Stimulated activated CD4-positive, alpha-beta T cell treated with anti-CD3 and anti-CD28 coated beads, Interleukin-15, amount 100 ng/mL, for 24 hours (primary cell): Measurements from ENCODE around the gene MAPK1.
"Not testable (repeated sequence)": the region's sequence is repeated elsewhere in the genome, so short reads cannot be mapped to it uniquely, and the experiment has no call there.

ENCODE experiments used
- DNase-seq: peaks from one replicate; pipeline ENCODE4 v3.0.0-alpha.2; 2020

Gene MAPK1

DNA sequence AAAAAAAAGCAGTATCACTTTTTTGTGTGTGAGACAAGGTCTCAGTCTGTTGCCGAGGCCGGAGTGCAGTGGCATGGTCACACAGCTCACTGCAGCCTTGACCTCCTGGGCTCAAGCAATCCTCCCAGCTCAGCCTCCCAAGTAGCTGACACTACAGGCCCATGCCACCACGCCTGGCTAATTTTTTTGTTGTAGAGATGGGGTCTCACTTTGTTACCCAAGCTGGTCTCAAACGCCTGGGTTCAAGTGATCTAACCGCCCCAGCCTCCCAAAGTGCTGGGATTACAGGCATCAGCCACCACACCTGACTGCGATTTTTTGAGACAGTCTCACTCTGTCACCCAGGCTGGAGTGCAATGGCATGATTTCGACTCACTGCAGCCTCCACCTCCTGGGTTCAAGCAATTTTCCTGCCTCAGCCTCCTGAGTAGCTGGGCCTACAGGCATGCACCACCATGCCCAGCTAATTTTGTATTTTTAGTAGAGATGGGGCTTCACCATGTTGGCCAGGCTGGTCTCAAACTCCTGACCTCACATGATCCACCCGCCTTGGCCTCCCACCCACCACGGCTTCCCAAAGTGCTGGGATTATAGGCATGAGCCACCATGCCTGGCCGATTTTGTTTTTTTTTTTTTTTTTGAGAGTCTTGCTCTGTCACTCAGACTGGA lies 147.1 kb downstream of the MAPK1 start:
- DNase-seq: not testable (repeated sequence)

DNA sequence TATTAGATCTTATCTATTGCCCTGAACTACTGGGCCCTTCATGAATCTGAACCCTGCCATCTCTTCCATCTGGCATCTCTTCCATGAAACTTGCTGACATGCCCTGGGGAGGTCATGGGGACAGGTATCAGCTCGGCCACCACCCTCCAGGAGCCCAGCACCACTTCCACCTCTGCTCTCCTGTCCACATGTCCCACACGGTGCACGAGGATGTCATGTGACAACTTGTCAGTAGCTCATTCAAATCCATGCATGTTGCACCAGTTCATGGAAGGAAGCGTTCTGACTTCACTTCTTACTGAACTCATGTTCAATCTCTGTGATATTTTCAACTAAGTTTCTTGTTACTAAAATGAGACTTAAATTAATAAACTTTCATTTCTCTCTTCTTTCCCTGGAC lies 148.4 kb downstream of the MAPK1 start:
- DNase-seq: no peak

DNA sequence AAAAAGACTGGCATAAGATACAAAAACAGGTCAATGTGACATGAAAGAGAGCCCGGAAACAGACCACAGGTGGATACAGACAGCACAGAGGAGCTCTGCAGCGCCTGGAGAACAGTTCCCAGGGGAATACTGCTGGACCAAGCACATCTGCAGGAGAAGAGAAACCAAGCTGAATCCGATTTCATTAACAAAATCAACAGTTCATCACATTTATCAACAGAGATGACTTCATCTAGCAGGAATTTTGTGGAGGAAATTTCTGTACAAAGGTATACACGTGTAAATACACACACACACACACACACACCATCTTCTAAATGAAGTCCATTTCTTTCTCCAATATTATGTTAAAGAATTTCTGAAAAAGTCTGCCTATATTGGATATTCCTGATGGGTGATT lies 148.9 kb downstream of the MAPK1 start:
- no peak for DNase-seq

GRCh38 chr22:21716395-21717122 lies 150.9 kb downstream of the MAPK1 start:
- not testable (repeated sequence) for DNase-seq

GRCh38 chr22:21714786-21715185 lies 152.7 kb downstream of the MAPK1 start:
- DNase-seq: no peak

DNA sequence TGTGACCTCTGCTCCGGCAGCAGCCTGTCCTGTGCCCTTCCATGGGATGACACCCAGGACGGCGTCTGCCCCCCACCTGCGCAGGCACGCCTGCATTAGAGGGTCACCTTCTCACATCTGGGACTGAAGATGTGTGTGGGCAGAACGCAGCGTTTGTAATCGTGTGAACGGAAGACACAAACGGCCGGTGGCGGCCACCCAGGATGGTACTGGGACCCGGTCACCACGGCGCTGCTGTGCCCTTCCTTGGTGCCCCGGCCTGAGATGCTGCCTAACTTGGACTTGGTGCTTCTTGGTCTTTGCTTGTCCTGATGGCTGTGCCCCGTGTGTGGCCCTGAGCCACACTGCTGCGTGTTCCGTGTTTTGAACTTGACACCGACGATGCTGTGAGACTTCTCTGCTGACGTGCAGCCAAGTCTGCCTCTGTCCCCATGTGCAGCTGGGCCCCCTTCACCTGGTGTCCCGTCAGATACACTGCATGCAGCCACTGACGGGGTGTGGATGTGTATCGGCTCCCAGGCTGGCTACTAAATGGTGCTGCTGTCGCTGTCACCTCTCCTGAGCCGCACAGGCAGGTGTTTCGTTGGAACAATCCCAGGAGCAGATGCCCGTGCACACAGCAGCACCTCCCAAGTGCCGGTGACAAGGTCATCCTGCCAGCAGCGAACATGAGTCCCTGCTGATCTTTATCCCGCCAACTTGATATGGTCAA lies 153.2 kb downstream of the MAPK1 start:
- DNase-seq: no peak

DNA sequence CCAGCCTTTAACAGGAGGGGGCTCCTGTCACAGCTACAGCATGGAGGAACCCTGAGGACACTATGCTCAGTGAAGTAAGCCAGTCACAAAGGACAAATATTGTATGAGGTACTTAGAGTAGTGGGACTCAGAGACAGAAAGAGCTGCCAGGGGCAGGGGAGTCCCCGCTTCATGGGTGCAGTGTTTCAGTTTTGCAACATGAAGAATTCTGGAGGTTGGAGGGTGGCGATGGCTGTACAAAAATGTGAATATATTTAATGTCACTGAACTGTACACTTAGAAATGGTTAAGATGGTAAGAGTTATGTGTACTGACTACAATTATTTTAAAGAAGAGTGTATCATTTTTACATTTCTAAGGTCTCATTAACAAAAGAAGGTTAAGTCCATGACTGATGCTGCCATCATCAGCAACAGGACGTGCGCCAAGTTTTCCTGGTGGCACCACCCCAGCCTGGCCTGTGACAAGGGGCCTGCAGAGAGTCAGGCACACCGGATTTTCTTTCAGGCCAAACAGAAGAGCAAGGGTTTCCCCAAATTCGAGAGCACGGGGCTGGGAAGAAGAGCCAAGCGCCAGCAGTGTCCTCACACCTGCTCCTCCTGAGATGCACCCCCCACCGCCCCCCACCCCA lies 153.9 kb downstream of the MAPK1 start:
- DNase-seq: no peak

DNA sequence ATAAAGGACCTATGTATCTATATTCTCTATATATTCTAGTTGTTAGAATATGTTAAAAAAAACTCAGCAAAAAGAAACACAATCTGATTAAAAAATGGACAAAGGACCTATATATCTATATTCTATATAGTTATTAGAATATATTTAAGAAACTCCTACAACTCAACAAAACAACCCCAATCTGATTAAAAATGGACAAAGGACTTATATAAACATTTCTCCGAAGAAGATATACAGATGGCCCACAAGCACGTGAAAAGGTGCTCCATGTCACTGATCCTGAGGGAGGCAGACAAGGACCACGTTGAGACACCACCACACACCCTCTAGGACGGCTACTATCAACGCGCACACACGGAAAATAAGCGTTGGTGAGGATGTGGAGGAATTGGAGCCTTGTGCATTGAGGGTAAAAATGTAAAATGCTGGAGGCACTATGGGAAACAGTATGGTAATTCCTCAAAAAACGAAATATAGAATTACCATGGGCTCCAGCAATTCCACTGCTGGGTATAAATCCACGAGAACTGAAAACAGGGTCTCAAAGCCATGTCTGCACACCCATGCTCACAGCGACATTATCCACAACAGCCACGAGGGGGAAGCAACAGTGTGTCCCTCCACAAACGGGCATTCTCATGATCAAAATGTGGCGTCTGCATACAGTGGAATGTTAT lies 154.6 kb downstream of the MAPK1 start:
- peak; percentile 73 for DNase-seq

- no peak for DNase-seq
These were observed 155.6 kb downstream of the MAPK1 start for GRCh38 chr22:21711851-21712250.

DNA sequence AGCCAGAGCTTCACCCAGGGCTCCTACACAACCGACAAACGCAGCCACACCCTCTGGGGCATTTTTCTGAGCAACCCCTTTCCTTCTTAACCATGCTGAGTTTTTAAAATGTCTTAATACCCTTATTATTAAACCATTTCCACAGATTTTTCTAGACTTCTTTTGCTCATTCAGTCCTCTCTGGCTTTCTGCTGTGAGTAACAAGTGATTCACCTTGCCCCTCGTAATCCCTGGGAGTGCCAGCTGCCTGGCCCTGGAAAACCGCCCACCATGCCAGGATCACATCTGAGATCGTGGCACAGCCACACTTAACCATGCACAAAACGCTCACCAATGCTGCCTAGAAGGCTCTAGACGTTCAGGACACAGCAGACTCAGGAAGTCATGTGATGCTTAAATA lies 157.3 kb downstream of the MAPK1 start:
- no peak for DNase-seq

- DNase-seq: no peak
These were observed 157.8 kb downstream of the MAPK1 start for GRCh38 chr22:21709688-21710087.

DNA sequence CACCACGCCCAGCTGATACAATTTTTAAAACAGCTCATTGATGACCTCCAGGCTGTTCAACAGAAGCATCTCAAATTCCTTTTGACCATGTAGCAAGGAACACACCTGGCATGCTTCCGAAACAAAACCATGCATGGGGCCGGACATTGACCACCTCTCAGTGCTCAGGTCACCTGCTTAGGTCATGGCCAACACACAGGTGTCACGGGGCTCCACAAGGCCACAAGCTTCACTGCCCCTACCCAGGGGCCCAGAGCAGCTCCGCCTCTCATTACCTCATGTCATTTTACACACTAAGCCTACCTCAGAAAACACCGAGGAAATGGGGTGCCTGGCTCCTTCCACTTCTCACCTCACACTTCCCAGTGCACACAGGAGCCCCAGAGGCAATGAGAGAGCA lies 158.5 kb downstream of the MAPK1 start:
- DNase-seq: no peak

- no peak for DNase-seq
These were observed 159.8 kb downstream of the MAPK1 start for GRCh38 chr22:21707677-21708076.
